ENCODE data around the gene IGLL5. TPM values are rescaled to one million over a fixed set of nuclear protein-coding genes. Genes with fewer than 3 reads are reported as not detected.
"Not testable (repeated sequence)": the region's sequence is repeated elsewhere in the genome, so short reads cannot be mapped to it uniquely, and the experiment has no call there.

IGLL5 gene
- total RNA-seq, 1 donor from 2014 or later: not detected

DNA sequence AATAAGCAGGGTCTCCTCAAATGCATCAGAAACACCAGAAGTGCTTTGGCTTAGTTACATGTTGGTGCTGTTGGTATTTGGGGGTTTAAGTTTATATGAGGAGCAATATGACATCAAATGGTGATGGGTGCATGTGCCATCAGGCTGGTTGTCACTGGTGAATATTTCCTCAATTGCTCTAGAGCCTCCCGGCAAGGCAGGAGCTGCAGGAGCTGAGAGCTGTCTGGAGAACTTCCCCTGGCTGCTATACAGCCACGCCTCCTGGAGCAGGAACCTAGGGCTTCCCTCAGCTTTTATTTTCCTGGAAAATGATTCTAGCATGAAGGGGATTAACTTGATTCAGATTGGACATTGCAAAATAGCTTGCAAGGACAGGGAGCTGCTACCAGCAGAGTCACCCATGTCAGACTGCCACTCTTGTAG lies 15.8 kb downstream of the IGLL5 start:
- Mint-ChIP-seq H3K27me3 (ENCODE audit: unreplicated experiment) (peaks cover 4% of the 10 kb centered on the region), H3K36me3 (ENCODE audit: low read depth, unreplicated experiment) (no peaks in the 10 kb centered on the region), H3K9me3 (ENCODE audit: unreplicated experiment) (no peaks in the 10 kb centered on the region), H3K4me3 (ENCODE audit: unreplicated experiment) (no peak overlapping the region), H3K27ac (ENCODE audit: unreplicated experiment) (no peak overlapping the region), H3K4me1 (ENCODE audit: unreplicated experiment) (no peaks in the 10 kb centered on the region)
- TF ChIP-seq CTCF (IDR thresholded peaks at IDR 0.05; ENCODE audit: unreplicated experiment): no peak
- no peak for DNase-seq (ENCODE audit: low spot score)

GRCh38 chr22:22903781-22904192 lies 16.2 kb downstream of the IGLL5 start:
- DNase-seq (ENCODE audit: low spot score); H3K27me3 Mint-ChIP-seq (ENCODE audit: unreplicated experiment); H3K27ac Mint-ChIP-seq (ENCODE audit: unreplicated experiment); H3K4me1 Mint-ChIP-seq (ENCODE audit: unreplicated experiment); H3K36me3 Mint-ChIP-seq (ENCODE audit: low read depth, unreplicated experiment); H3K4me3 Mint-ChIP-seq (ENCODE audit: unreplicated experiment); H3K9me3 Mint-ChIP-seq (ENCODE audit: unreplicated experiment): not testable (repeated sequence)

DNA sequence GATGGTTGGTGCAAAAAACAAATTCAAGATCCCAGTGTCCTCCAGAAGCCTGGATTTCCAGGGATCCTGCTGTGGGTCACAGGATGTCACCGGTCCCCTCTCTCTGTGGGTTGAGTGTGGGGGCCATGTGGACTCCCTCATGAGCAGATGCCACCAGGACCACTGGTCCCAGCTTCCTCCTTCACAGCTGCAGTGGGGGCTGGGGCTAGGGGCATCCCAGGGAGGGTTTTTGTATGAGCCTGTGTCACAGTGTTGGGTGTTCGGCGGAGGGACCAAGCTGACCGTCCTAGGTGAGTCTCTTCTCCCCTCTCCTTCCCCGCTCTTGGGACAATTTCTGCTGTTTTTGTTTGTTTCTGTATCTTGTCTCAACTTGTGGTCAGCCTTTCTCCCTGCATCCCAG lies 17.1 kb downstream of the IGLL5 start:
- H3K36me3 Mint-ChIP-seq (ENCODE audit: low read depth, unreplicated experiment); H3K27me3 Mint-ChIP-seq (ENCODE audit: unreplicated experiment); H3K4me1 Mint-ChIP-seq (ENCODE audit: unreplicated experiment); H3K4me3 Mint-ChIP-seq (ENCODE audit: unreplicated experiment); H3K27ac Mint-ChIP-seq (ENCODE audit: unreplicated experiment); DNase-seq (ENCODE audit: low spot score); H3K9me3 Mint-ChIP-seq (ENCODE audit: unreplicated experiment): not testable (repeated sequence)

GRCh38 chr22:22906391-22906790 lies 18.8 kb downstream of the IGLL5 start:
- not testable (repeated sequence) for H3K27me3 Mint-ChIP-seq (ENCODE audit: unreplicated experiment); H3K4me3 Mint-ChIP-seq (ENCODE audit: unreplicated experiment)

GRCh38 chr22:22906907-22907550 lies 19.4 kb downstream of the IGLL5 start:
- H3K36me3 Mint-ChIP-seq (ENCODE audit: low read depth, unreplicated experiment): no peaks in the 10 kb centered on the region
- DNase-seq (ENCODE audit: low spot score): no peak
- no peaks in the 10 kb centered on the region for H3K4me1 Mint-ChIP-seq (ENCODE audit: unreplicated experiment)
- no peak overlapping the region for H3K27ac Mint-ChIP-seq (ENCODE audit: unreplicated experiment)
- no peak for TF ChIP-seq CTCF (IDR thresholded peaks at IDR 0.05; ENCODE audit: unreplicated experiment)
- no peaks in the 10 kb centered on the region for H3K9me3 Mint-ChIP-seq (ENCODE audit: unreplicated experiment)
- no peak overlapping the region for H3K4me3 Mint-ChIP-seq (ENCODE audit: unreplicated experiment)
- peaks cover 3% of the 10 kb centered on the region for H3K27me3 Mint-ChIP-seq (ENCODE audit: unreplicated experiment)

More at GRCh38 chr22:22906391-22906790, 18.8 kb downstream of the IGLL5 start:
- H3K27ac Mint-ChIP-seq (ENCODE audit: unreplicated experiment); H3K4me1 Mint-ChIP-seq (ENCODE audit: unreplicated experiment); DNase-seq (ENCODE audit: low spot score); H3K9me3 Mint-ChIP-seq (ENCODE audit: unreplicated experiment); H3K36me3 Mint-ChIP-seq (ENCODE audit: low read depth, unreplicated experiment): not testable (repeated sequence)

DNA sequence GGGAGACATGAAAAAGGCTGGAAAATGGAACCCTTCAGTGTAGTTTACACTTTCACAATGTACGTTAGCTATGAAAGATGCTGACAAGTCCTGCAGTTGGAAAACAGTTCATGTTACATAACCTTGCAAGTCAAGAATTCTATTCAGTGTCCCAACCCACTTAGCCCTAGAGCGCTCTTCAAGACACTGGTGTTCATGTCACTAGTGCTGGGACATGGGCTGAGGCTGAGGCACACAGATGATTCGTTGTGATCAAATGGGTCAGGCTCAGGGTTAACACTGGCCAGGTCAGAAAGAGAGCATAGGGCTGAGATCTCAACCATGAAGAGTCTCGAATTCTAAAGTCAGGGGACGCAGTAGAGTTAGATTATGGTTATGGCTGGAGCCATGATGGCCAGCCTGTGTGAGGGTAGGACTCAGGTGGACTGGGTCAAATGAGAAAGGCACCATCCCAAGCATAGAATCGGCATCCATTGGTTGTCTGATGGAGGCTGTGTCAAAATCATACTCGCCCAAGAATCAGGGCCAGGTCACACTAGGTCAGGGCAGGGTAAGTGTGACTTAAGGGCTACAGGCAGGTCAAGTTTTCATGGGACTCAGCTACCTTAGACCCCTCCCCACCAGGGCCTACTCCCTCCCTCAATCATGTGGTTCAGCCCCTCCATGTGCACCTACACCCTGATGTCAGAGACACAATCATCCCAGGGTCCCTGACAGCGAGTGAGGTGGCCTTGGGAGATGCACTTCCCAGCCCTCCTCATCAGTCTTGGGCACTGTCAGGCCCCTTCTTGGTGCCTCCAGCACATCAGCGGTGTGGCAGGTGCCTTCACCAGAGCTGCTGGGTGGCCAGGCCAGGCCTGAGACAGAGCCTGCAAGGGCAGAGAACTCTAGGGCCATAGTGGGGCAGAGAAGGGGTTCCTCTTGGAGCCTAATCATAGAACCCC lies 20.2 kb downstream of the IGLL5 start:
- Mint-ChIP-seq H3K9me3 (ENCODE audit: unreplicated experiment) (no peaks in the 10 kb centered on the region), H3K27me3 (ENCODE audit: unreplicated experiment) (peaks cover 3% of the 10 kb centered on the region), H3K36me3 (ENCODE audit: low read depth, unreplicated experiment) (no peaks in the 10 kb centered on the region), H3K4me3 (ENCODE audit: unreplicated experiment) (no peak overlapping the region), H3K27ac (ENCODE audit: unreplicated experiment) (no peak overlapping the region), H3K4me1 (ENCODE audit: unreplicated experiment) (no peaks in the 10 kb centered on the region)
- no peak for TF ChIP-seq CTCF (IDR thresholded peaks at IDR 0.05; ENCODE audit: unreplicated experiment)
- no peak for DNase-seq (ENCODE audit: low spot score)

Measured in endothelial cell (in vitro differentiated cells).